Kidney (tissue), 14 donors: Measurements from ENCODE around the gene FOXD2. TPM values are rescaled to one million over a fixed set of nuclear protein-coding genes. Genes with fewer than 3 reads are reported as not detected.

Experiments
- DNase-seq, 5 donors: peaks; one replicate each; pipeline ENCODE4 v3.0.0-alpha.2; 2013 to 2020
- FAIRE-seq: peaks from 2 replicates; lab custom pipeline; 2012; peaks lifted over from hg19 to GRCh38; lab: Jason Lieb, UNC
- H3K27ac ChIP-seq, 2 donors: one replicate each; pipeline ENCODE4 v1.7.0; 2013; ENCODE audit warnings: low read depth in 2 of 2, low read length in 2 of 2, inconsistent platforms in 1 of 2
- H3K27me3 ChIP-seq: one replicate; pipeline ENCODE4 v1.7.1; 2013; ENCODE audit warnings: low read length, inconsistent platforms; ENCODE audit not compliant: control insufficient read depth, insufficient read depth
- H3K36me3 ChIP-seq, 3 donors: one replicate each; pipeline versions ENCODE4 v1.7.0 to v1.7.1; 2013; ENCODE audit warnings: low read length in 3 of 3, control low read depth in 1 of 3, inconsistent platforms in 1 of 3; ENCODE audit not compliant: insufficient read depth in 3 of 3, control insufficient read depth in 2 of 3
- H3K4me1 ChIP-seq, 3 donors: one replicate each; pipeline versions ENCODE4 v1.7.0 to v1.7.1; 2013; ENCODE audit warnings: low read length in 3 of 3, inconsistent platforms in 1 of 3, low read depth in 1 of 3; ENCODE audit not compliant: control insufficient read depth in 2 of 3, insufficient read depth in 2 of 3
- H3K4me3 ChIP-seq, 3 donors: one replicate each; pipeline versions ENCODE4 v1.7.0 to v1.8.1; 2013; ENCODE audit warnings: low read length in 3 of 3, control low read depth in 1 of 3, inconsistent platforms in 1 of 3
- H3K9ac ChIP-seq, 3 donors: one replicate each; pipeline versions ENCODE4 v1.7.0 to v1.7.1; 2013; ENCODE audit warnings: low read length in 3 of 3, control low read depth in 1 of 3, inconsistent platforms in 1 of 3
- H3K9me3 ChIP-seq, 3 donors: one replicate each; pipeline versions ENCODE4 v1.7.0 to v1.7.1; 2013; ENCODE audit warnings: low read length in 3 of 3, control low read depth in 1 of 3, inconsistent platforms in 1 of 3; ENCODE audit not compliant: control insufficient read depth in 2 of 3, insufficient read depth in 1 of 3
- CTCF ChIP-seq: IDR thresholded peaks from 3 replicates; pipeline ENCODE4 v1.5.1; 2012; ENCODE audit warnings: mild to moderate bottlenecking, moderate library complexity, borderline replicate concordance; ENCODE audit not compliant: insufficient read depth; ENCODE audit errors: extremely low read depth
- intact Hi-C: fragments of 100-400 bp; cut with DNase I; formaldehyde crosslinking; loops from one replicate; pipeline ENCODE4 v1.11.1; 2022
- polyA plus RNA-seq: library from polyadenylated mRNA; stranded (reverse); fragments of 350-450 nt; fragmentation: Illumina TruSeq; extraction: RNeasy Lipid Tissue Mini Kit (QIAGEN cat#74804); gene quantifications from one replicate; pipeline ENCODE4 v1.2.3, GENCODE V29; 2014; ENCODE audit warnings: low read depth, low replicate concordance; ENCODE audit not compliant: insufficient read depth
- total RNA-seq: library from RNA; stranded (reverse); fragmentation: NEBNext Ultra II Directional; extraction: Animal tissue kit (Norgen Biotek cat#: 25700); gene quantifications from one replicate; pipeline ENCODE4 v1.2.1, GENCODE V29; 2021
- donor health status: control.
- donor health status: control.
- donor health status: control.
- donor health status: control.
- donor health status: control.
- donor health status: DM: yes; HTN: yes; CAD: no.
- donor health status: Normal renal cell carcinoma (clear cell type).

The FOXD2 gene
- total and polyA plus RNA-seq, 2 donors from 2014 or later, result 0.82 to 2.3 TPM

GRCh38 chr1:47409311-47410067, 28.4 kb upstream of the FOXD2 start:
- intact Hi-C loops, result no loop called here
- H3K9ac ChIP-seq, result no peak overlapping the region
- FAIRE-seq (no peak), DNase-seq (peak in 4 of 5 donors; percentile 70 to 85 (median 76))
- no peak for TF ChIP-seq CTCF
- H3K9me3 ChIP-seq, result no peaks in the 10 kb centered on the region
- no peak overlapping the region for H3K4me3 ChIP-seq
- peaks cover 5% of the 10 kb centered on the region for H3K27me3 ChIP-seq
- H3K27ac ChIP-seq, result no peak overlapping the region
- peaks cover 0 to 3% (median 0%) of the 10 kb centered on the region in 3 donors for H3K4me1 ChIP-seq
- H3K36me3 ChIP-seq, result no peaks in the 10 kb centered on the region

GRCh38 chr1:47410068-47410455, 27.8 kb upstream of the FOXD2 start:
- no peak for FAIRE-seq
- Histone ChIP-seq H3K9ac (no peak overlapping the region), H3K4me3 (no peak overlapping the region), H3K36me3 (no peaks in the 10 kb centered on the region), H3K27ac (no peak overlapping the region), H3K9me3 (no peaks in the 10 kb centered on the region), H3K27me3 (peaks cover 5% of the 10 kb centered on the region), H3K4me1 (peaks cover 0 to 3% (median 0%) of the 10 kb centered on the region in 3 donors)
- TF ChIP-seq CTCF, result no peak
- DNase-seq, result no peak
- intact Hi-C loops, result no loop called here

- Histone ChIP-seq H3K27me3 (peaks cover 12% of the 10 kb centered on the region), H3K9me3 (no peaks in the 10 kb centered on the region), H3K36me3 (no peaks in the 10 kb centered on the region), H3K4me1 (peaks cover 0 to 3% (median 0%) of the 10 kb centered on the region in 3 donors), H3K27ac (no peak overlapping the region), H3K4me3 (no peak overlapping the region), H3K9ac (no peak overlapping the region)
- DNase-seq, result no peak
- FAIRE-seq, result no peak
- no peak for TF ChIP-seq CTCF
- intact Hi-C loops, result no loop called here
Measured at GRCh38 chr1:47411436-47411835, 26.4 kb upstream of the FOXD2 start.
